DMS53 treated with DMSO at 0.1 percent for 48 hours (cell line): Measurements from ENCODE around the gene TWIST2.

Source experiments
- DNase-seq: peaks from one replicate; lab custom pipeline; 2025; ENCODE audit not compliant: unreplicated experiment; lab: John Stamatoyannopoulos, UW

Gene TWIST2

GRCh38 chr2:238938003-238938400 lies 90.1 kb downstream of the TWIST2 start:
- DNase-seq = no peak

GRCh38 chr2:238938401-238939055 lies 90.6 kb downstream of the TWIST2 start:
- DNase-seq = no peak

GRCh38 chr2:238939074-238939473 lies 91.2 kb downstream of the TWIST2 start:
- DNase-seq = no peak

GRCh38 chr2:238939521-238940403 lies 91.9 kb downstream of the TWIST2 start:
- DNase-seq = no peak

GRCh38 chr2:238940806-238941205 lies 92.9 kb downstream of the TWIST2 start:
- DNase-seq = no peak

GRCh38 chr2:238941262-238941792 lies 93.4 kb downstream of the TWIST2 start:
- DNase-seq = no peak

GRCh38 chr2:238942080-238942725 lies 94.3 kb downstream of the TWIST2 start:
- no peak for DNase-seq

- no peak for DNase-seq
Observed at GRCh38 chr2:238942726-238943300, 94.9 kb downstream of the TWIST2 start.

- DNase-seq = no peak
Observed at GRCh38 chr2:238943338-238944067, 95.6 kb downstream of the TWIST2 start.

GRCh38 chr2:238945433-238946150 lies 97.7 kb downstream of the TWIST2 start:
- DNase-seq = no peak

- no peak for DNase-seq
Observed at GRCh38 chr2:238946318-238947242, 98.7 kb downstream of the TWIST2 start.

GRCh38 chr2:238947243-238947760 lies 99.4 kb downstream of the TWIST2 start:
- no peak for DNase-seq

GRCh38 chr2:238947920-238948710 lies 100.2 kb downstream of the TWIST2 start:
- DNase-seq = no peak

GRCh38 chr2:238948765-238949641 lies 101.1 kb downstream of the TWIST2 start:
- DNase-seq = no peak

- DNase-seq = no peak
Observed at GRCh38 chr2:238949710-238950345, 101.9 kb downstream of the TWIST2 start.

GRCh38 chr2:238950551-238950950 lies 102.7 kb downstream of the TWIST2 start:
- DNase-seq = no peak
